ENCODE measurements around the gene BCL2L11. TPM values are rescaled to one million over a fixed set of nuclear protein-coding genes. Genes with fewer than 3 reads are reported as not detected.
A peak's percentile ranks its signal among the peaks of the same experiment; 100 is the strongest.

The BCL2L11 gene
- total and polyA plus RNA-seq, 9 of the 15 experiments (the other 6 are each of a cell fraction or from before 2014, with no cell fraction given), result 2.2 to 18.8 (median 5.0) TPM

DNA sequence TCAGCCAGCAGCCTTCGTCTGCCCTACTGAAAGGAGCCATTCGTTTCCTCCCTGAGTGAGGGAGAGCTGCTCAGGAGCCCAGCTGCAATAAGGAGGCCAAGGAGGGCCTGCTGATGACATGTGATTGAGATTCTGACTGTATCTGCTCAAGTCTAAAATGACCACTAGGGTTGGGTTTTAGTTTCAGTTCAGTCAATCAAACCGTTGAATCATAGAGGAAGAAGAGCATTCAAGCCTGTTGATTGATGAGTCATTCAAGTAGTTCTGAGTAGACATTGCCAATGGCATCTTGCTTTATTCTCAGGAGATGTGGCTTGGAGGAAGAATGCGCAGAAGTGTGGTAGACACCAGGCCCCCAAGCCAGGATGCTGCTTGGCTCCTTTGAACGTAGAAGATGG is 19.9 kb upstream of the BCL2L11 start (continued):
- peak; percentile 11; the same call in 1 of the 2 replicates for TF ChIP-seq ZNF316 (IDR thresholded peaks at IDR 0.05)
- peak; percentile 33; the same call in 1 of the 2 replicates for TF ChIP-seq C11orf30 (IDR thresholded peaks at IDR 0.05; ENCODE audit: low read depth)
- TF ChIP-seq THRA (IDR thresholded peaks at IDR 0.05), result no peak
- TF ChIP-seq MAFK (IDR thresholded peaks at IDR 0.05; ENCODE audit: low read length), result 0 out of 2 replicates have a peak, but pooled peaks have one; percentile 2
- no peak for TF ChIP-seq CREBBP (IDR thresholded peaks at IDR 0.05; ENCODE audit: low read depth, low read length)
- TF ChIP-seq GTF2A2 (tag; IDR thresholded peaks at IDR 0.05), result no peak
- TF ChIP-seq ZNF431 (CRISPR knock-in tag; IDR thresholded peaks at IDR 0.05), result no peak
- peak; percentile 63; the same call in 1 of the 2 replicates for TF ChIP-seq JUN (IDR thresholded peaks at IDR 0.05; ENCODE audit: borderline replicate concordance, low read depth, low read length)
- no peak for TF ChIP-seq JUN (CRISPR knock-in tag; IDR thresholded peaks at IDR 0.05; ENCODE audit: borderline replicate concordance)
- no peak for TF ChIP-seq ZNF277 (CRISPR knock-in tag; IDR thresholded peaks at IDR 0.05; ENCODE audit: borderline replicate concordance)
- no peak for TF ChIP-seq ZNF764 (CRISPR knock-in tag; IDR thresholded peaks at IDR 0.05; ENCODE audit: low read depth)
- no peak for TF ChIP-seq ELF2 (CRISPR knock-in tag; IDR thresholded peaks at IDR 0.05)
- peak; percentile 39; the same call in 1 of the 2 replicates for TF ChIP-seq L3MBTL2 (IDR thresholded peaks at IDR 0.05)
- TF ChIP-seq, protein P1, sequence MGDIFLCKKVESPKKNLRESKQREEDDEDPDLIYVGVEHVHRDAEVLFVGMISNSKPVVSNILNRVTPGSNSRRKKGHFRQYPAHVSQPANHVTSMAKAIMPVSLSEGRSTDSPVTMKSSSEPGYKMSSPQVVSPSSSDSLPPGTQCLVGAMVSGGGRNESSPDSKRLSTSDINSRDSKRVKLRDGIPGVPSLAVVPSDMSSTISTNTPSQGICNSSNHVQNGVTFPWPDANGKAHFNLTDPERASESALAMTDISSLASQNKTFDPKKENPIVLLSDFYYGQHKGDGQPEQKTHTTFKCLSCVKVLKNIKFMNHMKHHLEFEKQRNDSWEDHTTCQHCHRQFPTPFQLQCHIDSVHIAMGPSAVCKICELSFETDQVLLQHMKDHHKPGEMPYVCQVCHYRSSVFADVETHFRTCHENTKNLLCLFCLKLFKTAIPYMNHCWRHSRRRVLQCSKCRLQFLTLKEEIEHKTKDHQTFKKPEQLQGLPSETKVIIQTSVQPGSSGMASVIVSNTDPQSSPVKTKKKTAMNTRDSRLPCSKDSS (IDR thresholded peaks at IDR 0.05; ENCODE audit: low read depth, partially characterized antibody), result no peak
- peak; percentile 24; the same call in 1 of the 2 replicates for TF ChIP-seq CTBP1 (IDR thresholded peaks at IDR 0.05; ENCODE audit: borderline replicate concordance)
- peak; percentile 79; the same call in 1 of the 2 replicates for TF ChIP-seq JUND (IDR thresholded peaks at IDR 0.05; ENCODE audit: borderline replicate concordance, low read depth, low read length)
- TF ChIP-seq JUND (tag; IDR thresholded peaks at IDR 0.05; ENCODE audit: borderline replicate concordance, low read depth, low read length), result peak; percentile 69; the same call in 2 of the 3 replicates
- TF ChIP-seq NFE2L1 (tag; IDR thresholded peaks at IDR 0.05; ENCODE audit: borderline replicate concordance, low read depth), result peak; percentile 29; the same call in 1 of the 2 replicates
- peak; percentile 80; the same call in 1 of the 2 replicates for TF ChIP-seq EHMT2 (IDR thresholded peaks at IDR 0.05)
- TF ChIP-seq ATF2 (CRISPR knock-in tag; IDR thresholded peaks at IDR 0.05), result no peak
- TF ChIP-seq CREB1 (IDR thresholded peaks at IDR 0.05), result no peak
- TF ChIP-seq CREB1 (CRISPR knock-in tag; IDR thresholded peaks at IDR 0.05), result no peak
- peak; percentile 90 for TF ChIP-seq PKNOX1 (IDR thresholded peaks at IDR 0.05)
- TF ChIP-seq MAFG (tag; conservative IDR thresholded peaks at IDR 0.05), result peak; percentile 70
- no peak for TF ChIP-seq ZC3H8 (IDR thresholded peaks at IDR 0.05)
